GM21786 (cell line): Measurements from ENCODE around the gene PVRIG.
"Not testable (repeated sequence)": the region's sequence is repeated elsewhere in the genome, so short reads cannot be mapped to it uniquely, and the experiment has no call there.

Source experiments
- ATAC-seq: cut with Tn5 transposase; IDR thresholded peaks from one replicate; pipeline ENCODE4 v1.9.1; 2021; ENCODE audit not compliant: unreplicated experiment

Gene PVRIG

DNA sequence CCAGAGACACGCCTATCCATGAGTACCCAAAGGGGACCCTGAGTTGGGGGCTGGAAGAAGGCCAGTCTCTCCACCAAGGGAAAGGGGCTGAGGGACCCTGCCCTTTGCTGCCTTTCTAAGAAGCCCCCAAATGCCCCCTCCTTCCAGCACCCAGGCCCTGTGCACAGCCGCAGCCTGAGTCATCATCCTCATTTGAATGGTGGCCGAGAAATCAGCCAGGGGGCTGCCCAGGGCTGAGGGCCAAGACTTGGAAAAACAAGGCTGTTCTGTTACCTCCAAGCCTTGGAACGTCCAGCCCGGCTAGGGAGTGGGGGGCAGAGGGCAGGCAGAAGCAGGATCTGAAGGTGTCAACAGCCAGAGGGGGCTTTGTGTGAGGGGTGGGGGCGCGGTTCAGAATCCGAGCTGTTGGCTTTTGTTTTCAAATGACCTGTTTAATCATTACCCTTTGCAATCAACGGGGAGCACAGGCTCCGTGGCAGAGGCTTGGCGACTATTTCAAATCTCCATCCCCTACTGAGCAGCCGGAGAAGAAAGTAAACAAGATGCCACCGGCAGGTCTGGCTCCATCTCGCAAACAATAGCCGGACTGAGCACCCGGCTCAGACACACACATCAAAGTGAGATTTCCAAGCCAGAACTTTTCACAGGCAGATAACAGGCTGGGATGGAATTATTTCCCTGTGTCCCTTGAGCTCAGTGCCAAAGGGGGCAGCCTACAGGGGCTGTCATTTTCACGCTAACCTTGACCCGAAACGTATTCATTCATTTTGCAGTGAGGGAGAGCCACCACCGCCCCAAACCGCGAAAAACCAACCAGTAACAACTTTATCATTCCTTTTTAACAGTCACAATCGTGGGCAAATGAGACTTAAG, 50.5 kb downstream of the PVRIG start:
- ATAC-seq = not testable (repeated sequence)
